Measurements from ENCODE around the gene GMDS. TPM values are rescaled to one million over a fixed set of nuclear protein-coding genes. Genes with fewer than 3 reads are reported as not detected.

The GMDS gene
- total and polyA plus RNA-seq, 2 of the 13 experiments (the other 11 are each of a cell fraction or from before 2014, with no cell fraction given), result 64.4 to 112 TPM

GRCh38 chr6:1756472-1757129 is 488.8 kb downstream of the GMDS start (continued):
- TF ChIP-seq, protein P1, sequence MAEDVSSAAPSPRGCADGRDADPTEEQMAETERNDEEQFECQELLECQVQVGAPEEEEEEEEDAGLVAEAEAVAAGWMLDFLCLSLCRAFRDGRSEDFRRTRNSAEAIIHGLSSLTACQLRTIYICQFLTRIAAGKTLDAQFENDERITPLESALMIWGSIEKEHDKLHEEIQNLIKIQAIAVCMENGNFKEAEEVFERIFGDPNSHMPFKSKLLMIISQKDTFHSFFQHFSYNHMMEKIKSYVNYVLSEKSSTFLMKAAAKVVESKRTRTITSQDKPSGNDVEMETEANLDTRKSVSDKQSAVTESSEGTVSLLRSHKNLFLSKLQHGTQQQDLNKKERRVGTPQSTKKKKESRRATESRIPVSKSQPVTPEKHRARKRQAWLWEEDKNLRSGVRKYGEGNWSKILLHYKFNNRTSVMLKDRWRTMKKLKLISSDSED (CRISPR knock-in tag; IDR thresholded peaks at IDR 0.05), result no peak
- TF ChIP-seq, protein P2, sequence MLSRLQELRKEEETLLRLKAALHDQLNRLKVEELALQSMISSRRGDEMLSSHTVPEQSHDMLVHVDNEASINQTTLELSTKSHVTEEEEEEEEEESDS (CRISPR knock-in tag; IDR thresholded peaks at IDR 0.05; ENCODE audit: borderline replicate concordance), result no peak
- TF ChIP-seq SRY (CRISPR knock-in tag; IDR thresholded peaks at IDR 0.05) (no peak), ZNF260 (CRISPR knock-in tag; IDR thresholded peaks at IDR 0.05; ENCODE audit: borderline replicate concordance, low read depth) (no peak), ZNF264 (CRISPR knock-in tag; IDR thresholded peaks at IDR 0.05) (no peak), KIAA2018 (CRISPR knock-in tag; IDR thresholded peaks at IDR 0.05; ENCODE audit: borderline replicate concordance) (no peak)
